ENCODE results near the gene USH2A.
A peak's percentile ranks its signal among the peaks of the same experiment; 100 is the strongest.

USH2A gene

GRCh38 chr1:215679231-215679630, 744.0 kb downstream of the USH2A start:
- no peak for DNase-seq

- no peak for DNase-seq
Observed at GRCh38 chr1:215677112-215677511, 746.1 kb downstream of the USH2A start.

GRCh38 chr1:215673943-215674342, 749.3 kb downstream of the USH2A start:
- DNase-seq = no peak

- no peak for DNase-seq
Observed at GRCh38 chr1:215672482-215672881, 750.8 kb downstream of the USH2A start.

- DNase-seq = no peak
Observed at GRCh38 chr1:215669806-215670491, 753.3 kb downstream of the USH2A start.

- DNase-seq = no peak
Observed at GRCh38 chr1:215667761-215668160, 755.5 kb downstream of the USH2A start.

GRCh38 chr1:215665215-215665614, 758.0 kb downstream of the USH2A start:
- DNase-seq = peak; percentile 15

GRCh38 chr1:215661033-215661432, 762.2 kb downstream of the USH2A start:
- no peak for DNase-seq

- DNase-seq = no peak
Observed at GRCh38 chr1:215660259-215660658, 763.0 kb downstream of the USH2A start.

- DNase-seq = no peak
Observed at GRCh38 chr1:215657047-215657446, 766.2 kb downstream of the USH2A start.

- DNase-seq = no peak
Observed at GRCh38 chr1:215652371-215652770, 770.9 kb downstream of the USH2A start.

- DNase-seq = no peak
Observed at GRCh38 chr1:215651867-215652266, 771.4 kb downstream of the USH2A start.

- no peak for DNase-seq
Observed at GRCh38 chr1:215650446-215651149, 772.6 kb downstream of the USH2A start.

GRCh38 chr1:215648957-215649356, 774.3 kb downstream of the USH2A start:
- no peak for DNase-seq

- DNase-seq = no peak
Observed at GRCh38 chr1:215647738-215648137, 775.5 kb downstream of the USH2A start.

GRCh38 chr1:215645861-215646260, 777.4 kb downstream of the USH2A start:
- DNase-seq = no peak

- DNase-seq = no peak
Observed at GRCh38 chr1:215645182-215645581, 778.1 kb downstream of the USH2A start.

GRCh38 chr1:215643592-215644321, 779.5 kb downstream of the USH2A start:
- DNase-seq = no peak

- no peak for DNase-seq
Observed at GRCh38 chr1:215640429-215641148, 782.7 kb downstream of the USH2A start.

- DNase-seq = no peak
Observed at GRCh38 chr1:215637041-215637573, 786.1 kb downstream of the USH2A start.

- DNase-seq = no peak
Observed at GRCh38 chr1:215636258-215636965, 786.8 kb downstream of the USH2A start.

GRCh38 chr1:215635827-215636226, 787.4 kb downstream of the USH2A start:
- DNase-seq = no peak

Data from stimulated activated CD4-positive, alpha-beta T cell treated with anti-CD3 and anti-CD28 coated beads, Interleukin-15, amount 100 ng/mL, for 24 hours (primary cell).